ENCODE results near the gene HSH2D.
"Not testable (repeated sequence)": the region's sequence is repeated elsewhere in the genome, so short reads cannot be mapped to it uniquely, and the experiment has no call there.

HSH2D gene

DNA sequence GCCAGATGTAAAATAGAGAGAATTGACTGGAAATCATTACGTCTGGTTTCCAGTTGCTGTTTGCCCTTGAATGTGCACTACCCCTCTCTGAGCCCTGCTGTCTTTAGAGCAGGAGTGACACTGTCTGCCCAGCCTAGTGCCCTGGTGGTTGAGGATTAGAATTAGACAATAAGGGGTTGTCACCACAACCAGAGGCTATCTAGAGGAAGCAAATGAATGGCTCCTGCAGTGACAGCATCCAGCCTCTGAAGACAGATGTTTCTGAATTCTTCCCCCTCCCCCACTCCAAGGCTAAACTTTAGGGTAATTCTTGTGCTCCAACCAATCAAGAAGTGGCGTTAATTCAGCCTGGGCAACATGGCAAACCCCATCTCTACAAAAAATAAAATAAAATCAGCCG lies 29.8 kb upstream of the HSH2D start:
- no peak for DNase-seq (ENCODE audit: low read depth)
- no peak overlapping the region for H3K4me3 ChIP-seq (ENCODE audit: low read length)
- TF ChIP-seq, protein P1, sequence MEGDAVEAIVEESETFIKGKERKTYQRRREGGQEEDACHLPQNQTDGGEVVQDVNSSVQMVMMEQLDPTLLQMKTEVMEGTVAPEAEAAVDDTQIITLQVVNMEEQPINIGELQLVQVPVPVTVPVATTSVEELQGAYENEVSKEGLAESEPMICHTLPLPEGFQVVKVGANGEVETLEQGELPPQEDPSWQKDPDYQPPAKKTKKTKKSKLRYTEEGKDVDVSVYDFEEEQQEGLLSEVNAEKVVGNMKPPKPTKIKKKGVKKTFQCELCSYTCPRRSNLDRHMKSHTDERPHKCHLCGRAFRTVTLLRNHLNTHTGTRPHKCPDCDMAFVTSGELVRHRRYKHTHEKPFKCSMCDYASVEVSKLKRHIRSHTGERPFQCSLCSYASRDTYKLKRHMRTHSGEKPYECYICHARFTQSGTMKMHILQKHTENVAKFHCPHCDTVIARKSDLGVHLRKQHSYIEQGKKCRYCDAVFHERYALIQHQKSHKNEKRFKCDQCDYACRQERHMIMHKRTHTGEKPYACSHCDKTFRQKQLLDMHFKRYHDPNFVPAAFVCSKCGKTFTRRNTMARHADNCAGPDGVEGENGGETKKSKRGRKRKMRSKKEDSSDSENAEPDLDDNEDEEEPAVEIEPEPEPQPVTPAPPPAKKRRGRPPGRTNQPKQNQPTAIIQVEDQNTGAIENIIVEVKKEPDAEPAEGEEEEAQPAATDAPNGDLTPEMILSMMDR (IDR thresholded peaks at IDR 0.05; ENCODE audit: insufficient read depth, low read depth, low read length, missing control alignments), result no peak

DNA sequence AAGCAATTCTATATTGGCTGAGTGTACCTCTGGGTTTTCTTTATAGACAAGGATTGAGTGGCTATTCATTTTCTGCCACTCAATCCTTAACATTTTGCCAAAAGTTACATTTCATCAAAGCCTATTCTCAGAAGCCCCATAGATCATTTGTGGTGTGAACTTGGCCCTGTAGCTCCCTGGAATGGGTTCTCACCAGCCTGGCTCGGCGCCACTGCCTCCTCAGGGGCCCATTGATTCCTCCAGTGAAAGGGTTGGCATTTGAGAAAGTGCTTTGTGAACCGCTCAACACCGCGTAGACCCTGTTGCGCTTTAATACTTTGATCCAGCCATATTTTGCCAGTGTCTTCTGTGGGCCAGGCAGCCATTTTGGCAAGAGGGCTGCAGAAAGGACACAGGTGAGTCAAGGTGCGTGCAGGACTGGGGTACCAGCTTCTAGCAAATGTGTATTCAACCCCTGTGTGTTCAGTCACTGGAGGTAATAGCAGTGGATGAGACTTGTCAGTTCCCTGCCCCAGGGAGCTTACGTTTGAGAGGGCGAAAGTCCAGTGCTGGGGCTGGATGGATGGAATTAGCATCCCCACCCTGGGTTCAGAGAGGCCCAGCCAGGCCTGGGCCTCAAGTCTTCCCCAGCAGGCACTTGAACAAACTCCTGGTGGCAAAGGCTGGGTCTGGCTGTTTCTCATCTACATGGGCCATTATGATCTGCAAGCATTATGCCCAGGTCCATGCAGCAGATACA lies 28.0 kb upstream of the HSH2D start:
- TF ChIP-seq, protein P1 (IDR thresholded peaks at IDR 0.05; ENCODE audit: insufficient read depth, low read depth, low read length, missing control alignments), result no peak
- no peak for DNase-seq (ENCODE audit: low read depth)

DNA sequence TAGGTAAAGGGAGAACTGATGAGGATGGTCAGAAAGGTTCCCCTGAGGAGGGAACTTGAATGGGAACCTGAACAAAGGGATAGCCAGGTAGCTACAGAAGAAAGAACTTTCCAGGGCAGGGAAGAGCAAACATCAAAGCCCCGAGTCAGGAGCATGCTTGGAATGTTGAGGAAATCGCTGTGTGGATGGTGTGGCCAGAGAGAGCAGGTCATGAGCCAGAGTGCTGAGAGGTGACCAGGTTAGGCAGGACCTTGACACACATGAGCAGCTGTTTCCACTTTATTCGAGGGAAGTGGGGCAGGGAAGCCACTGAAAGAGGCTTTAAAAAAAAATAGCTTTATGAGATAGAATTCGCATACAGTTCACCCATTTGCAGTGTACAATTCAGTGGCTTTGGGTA lies 27.4 kb upstream of the HSH2D start:
- H3K4me3 ChIP-seq (ENCODE audit: low read length), result no peak overlapping the region
- DNase-seq (ENCODE audit: low read depth), result no peak
- TF ChIP-seq, protein P1 (IDR thresholded peaks at IDR 0.05; ENCODE audit: insufficient read depth, low read depth, low read length, missing control alignments), result no peak

More for the DNA sequence above, 28.0 kb upstream of the HSH2D start:
- no peak overlapping the region for H3K4me3 ChIP-seq (ENCODE audit: low read length)

DNA sequence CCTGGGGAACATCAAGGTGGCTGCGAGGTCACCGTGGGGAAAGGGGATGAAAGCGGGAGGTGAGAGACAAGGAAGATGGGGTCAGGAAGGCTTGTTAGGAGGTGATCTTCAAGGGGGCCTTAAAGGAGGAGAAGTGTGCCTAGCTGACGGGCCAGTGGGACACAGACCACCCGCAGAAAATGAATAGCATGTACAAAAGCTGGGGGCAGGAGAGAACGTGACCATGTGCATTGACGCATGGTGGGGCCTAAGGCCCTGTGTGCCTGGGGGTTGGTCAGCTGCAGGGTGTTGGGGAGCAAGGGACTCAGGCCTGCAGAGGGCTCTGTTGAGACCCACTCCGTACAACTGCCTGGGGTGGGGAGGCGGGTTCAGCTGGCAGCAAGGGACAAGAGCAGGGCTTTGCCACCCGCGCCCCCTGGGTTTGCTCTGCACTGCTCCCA lies 25.9 kb upstream of the HSH2D start:
- H3K4me3 ChIP-seq (ENCODE audit: low read length), result no peak overlapping the region
- DNase-seq (ENCODE audit: low read depth), result no peak

DNA sequence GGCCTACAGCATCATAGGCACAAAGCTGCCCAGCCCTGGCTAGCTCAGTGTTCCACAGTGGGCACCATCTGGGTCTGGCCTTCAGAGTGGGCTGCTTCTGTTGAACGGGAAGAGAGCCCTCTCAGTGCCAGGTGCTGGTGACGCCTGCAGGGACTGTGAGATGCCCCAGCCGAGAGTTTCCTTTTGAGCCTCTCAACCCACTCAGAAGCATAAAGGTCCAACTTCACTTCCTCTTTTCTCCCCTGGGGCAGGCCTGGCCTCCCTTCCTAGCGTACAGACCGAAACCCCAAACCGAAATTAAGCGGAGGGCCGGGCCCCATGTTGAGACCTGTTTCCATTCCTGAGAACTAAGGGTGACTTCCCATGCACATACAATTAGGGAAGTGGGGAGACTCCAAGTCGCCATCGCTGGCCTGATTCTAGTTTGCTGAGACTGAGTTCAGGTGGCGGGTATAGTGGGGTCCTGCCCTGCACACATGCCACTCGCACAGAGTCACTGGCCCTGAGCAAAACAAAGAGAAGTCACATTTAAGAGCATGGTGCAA lies 24.9 kb upstream of the HSH2D start:
- H3K4me3 ChIP-seq (ENCODE audit: low read length), result no peak overlapping the region
- TF ChIP-seq, protein P1 (IDR thresholded peaks at IDR 0.05; ENCODE audit: insufficient read depth, low read depth, low read length, missing control alignments), result no peak
- no peak for DNase-seq (ENCODE audit: low read depth)

More for the DNA sequence above, 25.9 kb upstream of the HSH2D start:
- TF ChIP-seq, protein P1 (IDR thresholded peaks at IDR 0.05; ENCODE audit: insufficient read depth, low read depth, low read length, missing control alignments), result no peak

DNA sequence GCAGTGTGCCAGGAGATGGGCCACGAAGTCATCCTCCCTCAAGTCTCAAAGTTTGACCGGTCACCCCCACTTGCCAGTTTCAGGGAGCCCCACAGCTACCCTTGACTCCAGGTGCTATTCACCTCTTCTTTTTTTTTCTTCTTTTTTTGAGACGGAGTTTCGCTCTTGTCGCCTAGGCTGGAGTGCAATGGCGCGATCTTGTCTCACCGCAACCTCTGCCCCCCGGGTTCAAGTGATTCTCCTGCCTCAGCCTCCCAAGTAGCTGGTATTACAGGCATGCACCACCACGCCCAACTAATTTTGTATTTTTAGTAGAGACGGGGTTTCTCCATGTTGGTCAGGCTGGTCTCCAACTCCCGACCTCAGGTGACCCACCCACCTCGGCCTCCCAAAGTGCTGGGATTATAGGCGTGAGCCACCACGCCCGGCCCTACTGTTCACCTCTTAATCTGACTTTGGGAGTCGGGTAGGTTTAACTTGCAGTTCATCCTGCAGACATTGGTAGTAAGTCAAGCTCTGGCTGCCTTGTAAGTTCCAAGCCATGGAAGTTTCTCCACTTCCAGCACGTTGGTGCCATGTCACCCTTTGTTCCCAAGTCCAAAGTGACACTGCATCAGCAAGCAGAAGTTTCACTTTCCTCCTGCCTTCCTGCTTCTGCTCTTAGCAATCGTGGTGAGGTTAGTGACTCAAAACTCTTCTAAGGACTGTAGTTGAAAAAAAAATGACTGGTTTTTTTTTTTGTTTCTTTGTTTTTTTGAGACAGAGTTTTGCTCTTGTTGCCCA lies 24.2 kb upstream of the HSH2D start:
- not testable (repeated sequence) for DNase-seq (ENCODE audit: low read depth); H3K4me3 ChIP-seq (ENCODE audit: low read length)

DNA sequence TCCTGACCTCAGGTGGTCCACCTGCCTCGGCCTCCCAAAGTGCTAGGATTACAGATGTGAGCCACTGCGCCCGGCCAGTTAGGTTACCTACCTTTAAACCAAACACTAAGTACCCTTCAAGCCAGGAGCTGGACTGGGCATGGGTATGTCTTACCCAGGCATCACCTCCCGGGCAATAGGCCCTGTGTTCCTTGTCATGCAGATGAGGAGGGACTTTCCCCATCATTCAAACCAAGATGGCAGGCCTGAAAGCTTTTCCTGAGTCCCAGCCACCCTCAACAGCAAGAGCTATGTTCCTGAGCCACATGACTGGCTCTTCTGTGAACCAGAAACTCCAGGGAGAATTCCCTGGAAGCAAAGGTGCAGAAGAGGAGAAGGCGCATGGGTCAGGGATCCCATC lies 22.3 kb upstream of the HSH2D start:
- TF ChIP-seq, protein P1 (IDR thresholded peaks at IDR 0.05; ENCODE audit: insufficient read depth, low read depth, low read length, missing control alignments), result no peak
- no peak overlapping the region for H3K4me3 ChIP-seq (ENCODE audit: low read length)
- no peak for DNase-seq (ENCODE audit: low read depth)
